NCI-H2107 treated with DMSO at 0.1 percent for 48 hours (cell line): ENCODE results near the gene PLEKHN1.

ENCODE experiments used
- DNase-seq: peaks from one replicate; lab custom pipeline; 2025; ENCODE audit not compliant: unreplicated experiment; lab: John Stamatoyannopoulos, UW

The PLEKHN1 gene

GRCh38 chr1:1023700-1024099 is 57.4 kb downstream of the PLEKHN1 start:
- no peak for DNase-seq

GRCh38 chr1:1024149-1024770 is 58.0 kb downstream of the PLEKHN1 start:
- no peak for DNase-seq

- DNase-seq = no peak
These were observed 58.8 kb downstream of the PLEKHN1 start for GRCh38 chr1:1024771-1025699.
